MM.1S (cell line): ENCODE measurements around the gene SERPINB1.

Experiments used
- EZH2 ChIP-seq: fragments of 300-600 bp; sonication (generic); optimal IDR thresholded peaks from 2 replicates; pipeline ENCODE3; 2017; ENCODE audit warnings: low read depth, mild to moderate bottlenecking, antibody characterized with exemption, low read length, mixed read lengths
- TF ChIP-seq, protein P1 (sequence below): fragments of 300-600 bp; sonication (generic); IDR thresholded peaks from 2 replicates; pipeline ENCODE4 v1.5.1; 2016; ENCODE audit warnings: antibody characterized with exemption, low read length, mixed read lengths

DNA sequence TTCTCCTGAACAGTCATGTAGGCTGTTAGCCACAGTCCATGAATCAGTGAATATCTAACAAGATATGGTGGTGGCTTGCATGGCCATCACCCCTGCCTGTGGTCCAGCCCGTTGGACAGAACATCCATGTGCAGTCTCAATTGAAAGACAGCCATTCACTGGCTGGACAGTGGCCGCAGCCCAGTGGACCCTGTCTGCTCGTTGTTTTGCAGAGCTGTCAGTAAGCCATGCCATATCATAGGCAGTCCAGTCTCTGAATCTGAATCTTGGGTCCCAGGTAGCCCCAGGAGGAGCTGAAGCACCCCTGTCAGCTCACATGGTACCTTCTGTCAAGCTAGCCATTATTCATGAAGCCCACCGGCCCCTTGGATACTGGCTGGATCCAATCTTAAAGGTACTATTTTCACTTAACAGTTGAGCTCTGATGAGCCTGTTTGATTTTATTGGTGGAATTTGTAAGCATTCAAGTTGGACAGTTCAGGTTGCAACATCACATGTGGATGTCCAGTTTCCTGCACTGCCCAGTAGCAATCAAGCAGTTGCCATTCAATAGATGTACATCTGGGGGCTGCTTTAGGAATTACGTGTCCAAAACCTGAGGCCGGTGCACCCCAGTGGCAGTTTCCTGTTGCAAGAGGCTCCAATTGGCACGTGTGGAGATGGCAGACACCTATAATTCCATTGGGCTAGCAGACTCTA, 37.8 kb downstream of the SERPINB1 start:
- TF ChIP-seq EZH2, result no peak
- TF ChIP-seq, protein P1, sequence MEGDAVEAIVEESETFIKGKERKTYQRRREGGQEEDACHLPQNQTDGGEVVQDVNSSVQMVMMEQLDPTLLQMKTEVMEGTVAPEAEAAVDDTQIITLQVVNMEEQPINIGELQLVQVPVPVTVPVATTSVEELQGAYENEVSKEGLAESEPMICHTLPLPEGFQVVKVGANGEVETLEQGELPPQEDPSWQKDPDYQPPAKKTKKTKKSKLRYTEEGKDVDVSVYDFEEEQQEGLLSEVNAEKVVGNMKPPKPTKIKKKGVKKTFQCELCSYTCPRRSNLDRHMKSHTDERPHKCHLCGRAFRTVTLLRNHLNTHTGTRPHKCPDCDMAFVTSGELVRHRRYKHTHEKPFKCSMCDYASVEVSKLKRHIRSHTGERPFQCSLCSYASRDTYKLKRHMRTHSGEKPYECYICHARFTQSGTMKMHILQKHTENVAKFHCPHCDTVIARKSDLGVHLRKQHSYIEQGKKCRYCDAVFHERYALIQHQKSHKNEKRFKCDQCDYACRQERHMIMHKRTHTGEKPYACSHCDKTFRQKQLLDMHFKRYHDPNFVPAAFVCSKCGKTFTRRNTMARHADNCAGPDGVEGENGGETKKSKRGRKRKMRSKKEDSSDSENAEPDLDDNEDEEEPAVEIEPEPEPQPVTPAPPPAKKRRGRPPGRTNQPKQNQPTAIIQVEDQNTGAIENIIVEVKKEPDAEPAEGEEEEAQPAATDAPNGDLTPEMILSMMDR, result no peak
